HG02884 (cell line): ENCODE results near the gene NACA.
"Not testable (repeated sequence)": the region's sequence is repeated elsewhere in the genome, so short reads cannot be mapped to it uniquely, and the experiment has no call there.

Experiments
- ATAC-seq: cut with Tn5 transposase; IDR thresholded peaks from one replicate; pipeline ENCODE4 v1.9.1; 2021; ENCODE audit warnings: mild to moderate bottlenecking, moderate library complexity; ENCODE audit not compliant: unreplicated experiment

The NACA gene

DNA sequence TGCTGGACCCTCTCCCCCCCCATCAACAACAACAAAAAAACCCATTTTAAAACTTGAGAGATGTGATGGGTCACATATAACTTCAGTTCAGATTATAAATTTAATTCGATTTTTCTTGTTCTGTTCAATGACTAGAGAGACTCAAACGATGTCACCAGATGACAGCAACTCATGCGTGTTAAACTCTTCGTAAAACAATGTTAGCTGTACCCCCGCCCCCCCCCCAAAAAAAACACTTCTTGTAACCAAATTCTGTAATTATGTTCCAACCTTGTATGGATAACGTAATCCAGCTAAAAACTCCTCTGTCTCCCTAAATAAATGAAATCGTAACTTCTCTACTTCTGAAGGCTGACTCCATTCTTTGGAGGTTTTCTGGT lies 614 bp upstream of the NACA start:
- ATAC-seq, result no peak

- ATAC-seq, result no peak
These were observed 463 bp downstream of the NACA start for GRCh38 chr12:56724701-56724971.

GRCh38 chr12:56723889-56724700 lies 1.0 kb downstream of the NACA start:
- ATAC-seq, result no peak

DNA sequence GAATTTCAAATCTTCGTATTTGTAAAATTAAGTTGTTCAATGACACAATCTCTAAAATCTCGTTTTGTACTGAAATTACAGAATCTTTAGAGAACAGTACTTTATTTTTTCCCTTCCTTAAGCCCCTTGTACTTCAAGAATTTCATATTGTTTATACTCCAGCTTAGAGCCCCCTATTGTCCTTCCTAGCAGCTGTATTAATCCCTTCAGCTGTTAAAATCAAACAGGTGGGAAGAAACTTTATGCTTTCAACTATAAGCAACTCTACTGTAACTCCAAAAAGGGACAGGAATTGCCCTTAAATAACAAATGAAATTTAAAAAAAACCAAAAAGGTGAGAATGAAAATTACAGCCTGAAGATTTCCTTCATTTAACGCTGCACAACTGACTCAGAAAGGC lies 1.7 kb downstream of the NACA start:
- ATAC-seq, result no peak

- ATAC-seq, result no peak
These were observed 2.3 kb downstream of the NACA start for GRCh38 chr12:56722832-56723231.

DNA sequence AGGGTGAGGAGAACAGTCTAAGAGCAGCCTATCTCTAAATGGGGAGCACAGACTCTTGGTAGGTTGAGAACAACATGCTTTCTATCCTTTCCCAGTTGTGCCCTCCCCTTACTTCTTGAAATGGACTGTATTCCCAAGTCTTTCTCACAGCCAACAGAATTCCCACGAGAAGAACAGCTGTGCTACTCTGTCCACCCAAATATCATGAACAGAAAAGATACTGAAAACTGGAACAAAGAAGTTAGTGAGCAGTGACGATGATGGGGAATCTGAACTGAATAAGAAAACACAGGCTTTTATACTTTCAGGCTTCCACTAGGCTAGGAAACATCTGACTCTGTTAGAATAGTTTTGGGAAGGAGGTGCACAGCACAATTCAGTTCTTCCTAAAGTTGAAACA lies 3.4 kb downstream of the NACA start:
- no peak for ATAC-seq

GRCh38 chr12:56721216-56721615 lies 3.9 kb downstream of the NACA start:
- ATAC-seq, result no peak

DNA sequence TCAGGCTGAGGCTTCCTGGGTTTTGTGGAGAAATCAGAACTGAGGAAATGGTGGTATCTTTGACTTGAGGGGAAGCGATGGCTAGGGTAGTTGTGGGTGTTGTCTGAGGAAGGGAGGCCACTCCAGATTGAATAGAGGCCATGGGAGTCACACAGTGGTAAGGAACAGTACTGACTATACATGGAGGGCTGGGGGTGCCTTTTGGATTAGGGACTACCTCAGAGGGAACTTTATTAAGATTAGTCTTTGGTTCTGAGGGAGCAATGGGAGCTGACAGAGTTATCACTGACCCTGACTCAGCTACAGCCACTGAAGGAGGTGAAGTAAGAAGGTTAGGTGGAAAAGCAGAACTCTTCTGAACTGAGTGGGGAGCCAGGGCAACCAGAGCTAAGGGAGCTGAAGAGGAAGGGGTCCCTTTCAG lies 4.4 kb downstream of the NACA start:
- ATAC-seq, result no peak

- no peak for ATAC-seq
These were observed 6.0 kb downstream of the NACA start for GRCh38 chr12:56719056-56719455.

GRCh38 chr12:56718636-56719035 lies 6.5 kb downstream of the NACA start:
- ATAC-seq, result no peak

DNA sequence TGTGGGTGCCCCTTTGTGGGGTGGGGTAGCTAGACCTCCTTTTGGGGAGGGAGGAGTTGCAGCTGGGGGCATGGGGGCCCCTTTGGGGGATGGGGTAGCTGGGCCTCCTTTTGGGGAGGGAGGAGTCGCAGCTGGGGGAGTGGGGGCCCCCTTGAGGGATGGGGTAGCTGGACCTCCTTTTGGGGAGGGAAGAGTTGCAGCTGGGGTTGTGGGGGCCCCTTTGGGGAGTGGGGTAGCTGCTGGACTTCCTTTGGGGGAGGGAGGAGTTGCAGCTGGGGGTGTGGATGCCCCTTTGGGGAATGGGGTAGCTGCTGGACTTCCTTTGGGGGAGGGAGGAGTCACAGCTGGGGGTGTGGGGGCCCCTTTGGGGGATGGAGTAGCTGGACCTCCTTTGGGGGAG lies 7.0 kb downstream of the NACA start:
- no peak for ATAC-seq

DNA sequence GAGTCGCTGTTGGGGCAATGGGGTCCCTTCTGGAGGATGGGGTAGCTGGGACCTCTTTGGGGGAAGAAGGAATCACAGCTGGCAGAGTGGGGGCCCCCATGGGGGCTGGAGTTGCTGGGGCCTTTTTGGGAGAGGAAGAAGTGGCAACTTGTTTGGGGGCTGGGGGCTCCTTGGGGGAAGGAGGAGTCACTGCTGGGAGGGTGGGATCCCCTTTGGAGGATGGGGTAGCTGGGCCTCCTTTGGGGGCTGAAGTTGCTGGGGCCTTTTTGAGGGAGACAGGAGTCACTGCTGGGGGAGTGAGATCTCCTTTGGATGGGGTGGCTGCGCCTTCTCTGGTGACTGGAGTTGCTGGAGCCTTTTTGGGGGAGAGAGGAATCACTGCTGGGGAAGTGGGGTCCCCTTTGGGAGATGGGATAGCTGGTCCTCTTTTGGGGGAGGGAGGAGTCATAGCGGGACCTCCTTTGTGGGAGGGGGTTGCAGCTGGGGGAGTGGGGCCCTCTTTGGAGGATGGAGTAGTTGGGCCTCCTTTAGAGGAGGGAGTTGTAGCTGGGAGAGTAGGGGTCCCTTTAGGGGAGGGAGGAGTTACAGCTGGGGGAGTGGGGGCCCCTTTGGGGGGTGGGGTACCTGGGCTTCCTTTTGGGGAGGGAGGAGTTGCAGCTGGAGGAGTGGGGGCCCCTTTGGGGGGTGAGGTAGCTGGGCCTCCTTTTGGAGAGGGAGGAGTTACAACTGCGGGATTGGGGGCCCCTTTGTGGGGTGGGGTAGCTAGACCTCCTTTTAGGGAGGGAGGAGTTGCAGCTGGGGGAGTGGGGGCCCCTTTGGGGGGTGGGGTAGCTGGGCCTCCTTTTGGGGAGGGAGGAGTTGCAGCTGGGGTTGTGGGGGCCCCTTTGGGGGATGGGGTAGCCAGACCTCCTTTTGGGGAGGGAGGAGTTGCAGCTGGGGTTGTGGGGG lies 7.9 kb downstream of the NACA start:
- ATAC-seq, result no peak

- ATAC-seq, result no peak
These were observed 8.6 kb downstream of the NACA start for GRCh38 chr12:56716458-56716857.

DNA sequence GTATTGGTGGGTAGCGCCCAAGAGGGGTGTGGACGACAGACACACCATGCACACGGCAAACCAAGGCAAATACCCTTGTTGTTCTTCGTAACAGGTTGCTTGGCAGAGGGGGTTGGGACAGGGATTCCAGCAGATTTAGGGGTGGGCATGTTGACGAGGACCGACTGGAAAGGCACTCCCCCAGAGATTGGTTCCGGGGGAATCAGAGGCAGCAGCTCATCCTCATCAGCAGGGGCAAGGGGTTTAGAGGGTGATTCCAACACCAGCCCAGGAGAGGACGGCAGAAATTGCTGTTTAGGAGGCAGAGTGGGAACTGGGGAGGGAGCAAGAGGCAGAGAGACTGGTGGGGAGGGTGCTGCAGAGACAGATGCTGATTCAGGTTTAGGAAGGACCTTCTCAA lies 9.3 kb downstream of the NACA start:
- ATAC-seq, result no peak

DNA sequence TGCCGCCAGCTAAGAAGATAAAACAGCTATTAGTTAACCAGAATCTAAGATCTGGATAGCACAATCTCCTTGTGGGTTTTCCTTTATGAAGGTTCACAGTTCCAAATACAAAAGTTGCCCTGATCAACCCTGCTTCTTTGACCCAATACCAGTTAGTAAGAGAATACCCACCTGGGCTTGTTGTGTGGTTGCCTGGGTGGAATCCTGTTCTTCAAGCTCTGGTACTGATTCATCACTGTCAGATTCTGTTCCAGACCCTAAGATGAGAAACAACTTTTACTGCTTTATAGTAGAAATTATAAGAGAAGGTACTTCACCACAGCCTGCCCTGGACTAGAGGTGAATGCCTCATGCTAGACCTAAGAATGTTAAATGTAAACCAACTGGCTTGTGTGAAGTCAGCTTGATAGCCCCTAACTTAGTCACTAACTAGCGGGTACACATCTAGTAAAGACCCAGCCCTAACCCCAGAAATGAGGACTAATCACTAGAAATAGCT lies 10.6 kb downstream of the NACA start:
- no peak for ATAC-seq

GRCh38 chr12:56713345-56713744 lies 11.8 kb downstream of the NACA start:
- ATAC-seq, result no peak

- ATAC-seq, result no peak
These were observed 15.2 kb downstream of the NACA start for GRCh38 chr12:56709759-56710376.

- ATAC-seq, result not testable (repeated sequence)
These were observed 20.6 kb downstream of the NACA start for GRCh38 chr12:56704522-56704921.

DNA sequence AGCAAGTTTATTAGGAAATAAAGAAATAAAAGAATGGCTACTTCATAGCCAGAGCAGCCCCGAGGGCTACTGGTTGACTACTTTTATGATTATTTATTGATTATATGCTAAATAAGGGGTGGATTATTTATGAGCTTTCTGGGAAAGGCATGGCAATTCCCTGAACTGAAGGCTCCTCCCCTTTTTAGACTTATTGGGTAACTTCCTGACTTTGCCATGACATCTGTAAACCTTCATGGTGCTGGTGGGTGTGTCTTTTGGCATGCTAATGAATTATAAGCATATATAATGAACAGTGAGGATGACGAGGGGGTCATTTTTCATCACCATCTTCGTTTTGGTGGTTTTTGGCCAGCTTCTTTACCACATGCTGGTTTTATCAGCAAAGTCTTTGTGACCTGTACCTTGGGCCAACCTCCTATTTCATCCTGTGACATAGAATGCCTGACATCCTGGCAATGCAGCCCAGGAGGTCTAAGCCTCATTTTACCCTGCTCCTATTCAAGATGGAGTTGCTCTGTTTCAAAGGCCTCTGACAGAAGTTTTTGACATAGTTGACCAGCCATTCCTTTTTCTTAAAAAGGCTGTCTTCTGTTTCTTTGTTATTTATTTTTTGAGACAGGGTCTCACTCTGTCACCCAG lies 26.0 kb downstream of the NACA start:
- no peak for ATAC-seq

GRCh38 chr12:56695327-56696101 lies 29.6 kb downstream of the NACA start:
- no peak for ATAC-seq
